SK-N-SH treated with all-trans-retinoic acid at 6 μM for 48 hours (cell line): ENCODE results near the gene ISOC2.

ENCODE experiments used
- ATAC-seq: fragments of 200-7000 bp; cut with Tn5 transposase; 3 replicates; pipeline ENCODE4 v1.9.1; 2020; ENCODE audit warnings: mild to moderate bottlenecking, moderate library complexity
- ARNTL ChIP-seq: fragments of 450-650 bp; formaldehyde crosslinking; IDR thresholded peaks from 2 replicates; pipeline ENCODE4 v1.5.0; 2020; ENCODE audit warnings: low read depth, mild to moderate bottlenecking, moderate library complexity, borderline replicate concordance
- BACH2 ChIP-seq: fragments of 250-450 bp; sonication (Bioruptor Pico); IDR thresholded peaks from 2 replicates; pipeline ENCODE4 v1.9.0; 2021; ENCODE audit warnings: mild to moderate bottlenecking, borderline replicate concordance
- CREB5 ChIP-seq: fragments of 250-450 bp; sonication (Bioruptor Pico); IDR thresholded peaks from 2 replicates; pipeline ENCODE4 v1.5.1; 2020; ENCODE audit warnings: low read depth, mild to moderate bottlenecking, moderate library complexity
- CSDC2 ChIP-seq: fragments of 250-450 bp; sonication (Bioruptor Pico); IDR thresholded peaks from 2 replicates; pipeline ENCODE4 v1.5.0; 2020; ENCODE audit warnings: mild to moderate bottlenecking, moderate library complexity
- ESRRG ChIP-seq: fragments of 250-450 bp; sonication (Bioruptor Pico); IDR thresholded peaks from 2 replicates; pipeline ENCODE4 v1.6.1; 2021; ENCODE audit warnings: mild to moderate bottlenecking
- GLIS3 ChIP-seq: fragments of 250-450 bp; sonication (Bioruptor Pico); IDR thresholded peaks from 2 replicates; pipeline ENCODE4 v1.5.0; 2020; ENCODE audit warnings: mild to moderate bottlenecking, moderate library complexity
- ISL1 ChIP-seq: fragments of 250-450 bp; sonication (Bioruptor Pico); IDR thresholded peaks from 2 replicates; pipeline ENCODE4 v2.1.2; 2022; ENCODE audit warnings: mild to moderate bottlenecking, moderate library complexity
- OSR1 ChIP-seq: fragments of 250-450 bp; sonication (Bioruptor Pico); IDR thresholded peaks from 2 replicates; pipeline ENCODE4 v1.8.0; 2022; ENCODE audit warnings: moderate library complexity, mild to moderate bottlenecking, inconsistent platforms
- POU6F1 ChIP-seq: fragments of 250-450 bp; sonication (Bioruptor Pico); IDR thresholded peaks from 2 replicates; pipeline ENCODE4 v1.8.0; 2021; ENCODE audit warnings: low read depth, mild to moderate bottlenecking, moderate library complexity, borderline replicate concordance
- PPARA ChIP-seq: fragments of 250-450 bp; sonication (Bioruptor Pico); IDR thresholded peaks from 2 replicates; pipeline ENCODE4 v1.5.0; 2020; ENCODE audit warnings: mild to moderate bottlenecking, borderline replicate concordance
- RARB ChIP-seq: fragments of 250-450 bp; sonication (Bioruptor Pico); IDR thresholded peaks from 2 replicates; pipeline ENCODE4 v1.8.0; 2021; ENCODE audit warnings: mild to moderate bottlenecking, moderate library complexity
- SNAI2 ChIP-seq: fragments of 250-450 bp; sonication (Bioruptor Pico); IDR thresholded peaks from 2 replicates; pipeline ENCODE4 v1.5.0; 2020; ENCODE audit warnings: mild to moderate bottlenecking, moderate library complexity
- TCF4 ChIP-seq: fragments of 250-450 bp; sonication (Bioruptor Pico); IDR thresholded peaks from 2 replicates; pipeline ENCODE4 v1.8.0; 2021; ENCODE audit warnings: mild to moderate bottlenecking, moderate library complexity, borderline replicate concordance
- TOX ChIP-seq: fragments of 250-450 bp; sonication (Bioruptor Pico); IDR thresholded peaks from 2 replicates; pipeline ENCODE4 v1.8.0; 2021; ENCODE audit warnings: mild to moderate bottlenecking, moderate library complexity, borderline replicate concordance
- TSHZ2 ChIP-seq: fragments of 250-450 bp; sonication (Bioruptor Pico); IDR thresholded peaks from 2 replicates; pipeline ENCODE4 v1.5.0; 2020; ENCODE audit warnings: mild to moderate bottlenecking, moderate library complexity
- ZC3H10 ChIP-seq: fragments of 250-450 bp; sonication (Bioruptor Pico); IDR thresholded peaks from 2 replicates; pipeline ENCODE4 v1.5.1; 2021; ENCODE audit warnings: mild to moderate bottlenecking, moderate library complexity
- ZFP3 ChIP-seq: fragments of 250-450 bp; sonication (Bioruptor Pico); IDR thresholded peaks from 2 replicates; pipeline ENCODE4 v1.5.0; 2020; ENCODE audit warnings: mild to moderate bottlenecking, moderate library complexity
- ZFP30 ChIP-seq: fragments of 450-650 bp; formaldehyde crosslinking; IDR thresholded peaks from 2 replicates; pipeline ENCODE4 v1.5.0; 2022; ENCODE audit warnings: mild to moderate bottlenecking, moderate library complexity
- ZNF565 ChIP-seq: fragments of 450-650 bp; formaldehyde crosslinking; conservative IDR thresholded peaks from 2 replicates; pipeline ENCODE4 v1.5.0; 2020; ENCODE audit warnings: low read depth, mild to moderate bottlenecking, moderate library complexity
- ZNF70 ChIP-seq: fragments of 450-650 bp; formaldehyde crosslinking; IDR thresholded peaks from 2 replicates; pipeline ENCODE4 v1.5.0; 2020; ENCODE audit warnings: mild to moderate bottlenecking, moderate library complexity
- ZNF8 ChIP-seq: fragments of 450-650 bp; formaldehyde crosslinking; IDR thresholded peaks from 2 replicates; pipeline ENCODE4 v1.5.0; 2020; ENCODE audit warnings: mild to moderate bottlenecking, moderate library complexity
- TF ChIP-seq, protein P1 (sequence below): fragments of 250-450 bp; sonication (Bioruptor Pico); IDR thresholded peaks from 2 replicates; pipeline ENCODE4 v1.5.1; 2021; ENCODE audit warnings: mild to moderate bottlenecking, moderate library complexity
- TF ChIP-seq, protein P2 (sequence below): fragments of 250-450 bp; sonication (Bioruptor Pico); IDR thresholded peaks from 2 replicates; pipeline ENCODE4 v1.8.0; 2020; ENCODE audit warnings: mild to moderate bottlenecking, moderate library complexity, borderline replicate concordance

Gene ISOC2

DNA sequence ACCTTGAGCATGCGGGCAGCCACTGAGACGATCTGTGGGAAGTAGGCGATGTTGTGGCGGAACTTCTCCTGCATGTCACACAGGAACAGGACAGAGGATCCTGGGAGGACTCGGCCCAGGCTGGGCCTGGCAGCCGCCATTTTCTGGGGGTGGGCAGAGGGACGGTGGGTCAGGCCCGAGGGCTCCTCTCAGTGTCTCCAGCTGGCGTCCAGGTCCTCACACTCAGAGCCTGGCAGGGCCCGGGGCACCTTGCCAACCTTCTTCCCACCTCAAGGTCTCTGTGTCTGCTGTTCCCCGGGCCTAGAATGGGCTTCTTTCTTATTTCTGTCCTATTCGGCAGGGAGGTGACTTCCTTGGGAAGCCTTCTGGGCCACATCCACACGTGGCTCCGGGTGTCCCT is 5.1 kb downstream of the ISOC2 start:
- ATAC-seq = no peak

GRCh38 chr19:55455576-55456235 is 5.7 kb downstream of the ISOC2 start:
- ATAC-seq = no peak
- TF ChIP-seq SNAI2 (CRISPR knock-in tag) (no peak), POU6F1 (no peak), ZFP3 (no peak), TSHZ2 (CRISPR knock-in tag) (no peak), CREB5 (CRISPR knock-in tag) (no peak), BACH2 (no peak), OSR1 (CRISPR knock-in tag) (no peak), CSDC2 (no peak), ZC3H10 (CRISPR knock-in tag) (no peak), ZFP30 (no peak)
- TF ChIP-seq, protein P1, sequence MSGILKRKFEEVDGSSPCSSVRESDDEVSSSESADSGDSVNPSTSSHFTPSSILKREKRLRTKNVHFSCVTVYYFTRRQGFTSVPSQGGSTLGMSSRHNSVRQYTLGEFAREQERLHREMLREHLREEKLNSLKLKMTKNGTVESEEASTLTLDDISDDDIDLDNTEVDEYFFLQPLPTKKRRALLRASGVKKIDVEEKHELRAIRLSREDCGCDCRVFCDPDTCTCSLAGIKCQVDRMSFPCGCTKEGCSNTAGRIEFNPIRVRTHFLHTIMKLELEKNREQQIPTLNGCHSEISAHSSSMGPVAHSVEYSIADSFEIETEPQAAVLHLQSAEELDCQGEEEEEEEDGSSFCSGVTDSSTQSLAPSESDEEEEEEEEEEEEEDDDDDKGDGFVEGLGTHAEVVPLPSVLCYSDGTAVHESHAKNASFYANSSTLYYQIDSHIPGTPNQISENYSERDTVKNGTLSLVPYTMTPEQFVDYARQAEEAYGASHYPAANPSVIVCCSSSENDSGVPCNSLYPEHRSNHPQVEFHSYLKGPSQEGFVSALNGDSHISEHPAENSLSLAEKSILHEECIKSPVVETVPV (CRISPR knock-in tag) = no peak

More for the DNA sequence above, 5.1 kb downstream of the ISOC2 start:
- TF ChIP-seq RARB (CRISPR knock-in tag) (no peak), BACH2 (no peak), PPARA (no peak), SNAI2 (CRISPR knock-in tag) (no peak), ZNF70 (CRISPR knock-in tag) (no peak), TOX (CRISPR knock-in tag) (no peak), GLIS3 (CRISPR knock-in tag) (no peak), ZNF8 (CRISPR knock-in tag) (no peak), ESRRG (no peak), OSR1 (CRISPR knock-in tag) (no peak), ZFP30 (no peak), POU6F1 (no peak), ISL1 (CRISPR knock-in tag) (no peak)
- TF ChIP-seq, protein P2, sequence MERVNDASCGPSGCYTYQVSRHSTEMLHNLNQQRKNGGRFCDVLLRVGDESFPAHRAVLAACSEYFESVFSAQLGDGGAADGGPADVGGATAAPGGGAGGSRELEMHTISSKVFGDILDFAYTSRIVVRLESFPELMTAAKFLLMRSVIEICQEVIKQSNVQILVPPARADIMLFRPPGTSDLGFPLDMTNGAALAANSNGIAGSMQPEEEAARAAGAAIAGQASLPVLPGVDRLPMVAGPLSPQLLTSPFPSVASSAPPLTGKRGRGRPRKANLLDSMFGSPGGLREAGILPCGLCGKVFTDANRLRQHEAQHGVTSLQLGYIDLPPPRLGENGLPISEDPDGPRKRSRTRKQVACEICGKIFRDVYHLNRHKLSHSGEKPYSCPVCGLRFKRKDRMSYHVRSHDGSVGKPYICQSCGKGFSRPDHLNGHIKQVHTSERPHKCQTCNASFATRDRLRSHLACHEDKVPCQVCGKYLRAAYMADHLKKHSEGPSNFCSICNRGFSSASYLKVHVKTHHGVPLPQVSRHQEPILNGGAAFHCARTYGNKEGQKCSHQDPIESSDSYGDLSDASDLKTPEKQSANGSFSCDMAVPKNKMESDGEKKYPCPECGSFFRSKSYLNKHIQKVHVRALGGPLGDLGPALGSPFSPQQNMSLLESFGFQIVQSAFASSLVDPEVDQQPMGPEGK = no peak

- TF ChIP-seq TCF4 (CRISPR knock-in tag) (no peak), GLIS3 (CRISPR knock-in tag) (no peak), PPARA (no peak), CSDC2 (no peak), BACH2 (no peak), RARB (CRISPR knock-in tag) (no peak), ZNF70 (CRISPR knock-in tag) (no peak), OSR1 (CRISPR knock-in tag) (no peak), SNAI2 (CRISPR knock-in tag) (no peak), ISL1 (CRISPR knock-in tag) (no peak), ZNF8 (CRISPR knock-in tag) (no peak), ZNF565 (CRISPR knock-in tag) (no peak), ARNTL (CRISPR knock-in tag) (no peak)
- TF ChIP-seq, protein P1 (CRISPR knock-in tag) = no peak
- TF ChIP-seq, protein P2 = no peak
- ATAC-seq = peak; percentile 69
Observed at GRCh38 chr19:55454787-55455243, 6.6 kb downstream of the ISOC2 start.
